GM18870 (cell line): ENCODE data around the gene CDH22.

ENCODE experiments used
- ATAC-seq: cut with Tn5 transposase; IDR thresholded peaks from one replicate; pipeline ENCODE4 v1.9.1; 2021; ENCODE audit warnings: moderate library complexity; ENCODE audit not compliant: unreplicated experiment

CDH22 gene

GRCh38 chr20:46324960-46325703, 16.8 kb upstream of the CDH22 start:
- ATAC-seq: no peak

GRCh38 chr20:46324379-46324778, 16.1 kb upstream of the CDH22 start:
- ATAC-seq: no peak

GRCh38 chr20:46323557-46323956, 15.3 kb upstream of the CDH22 start:
- no peak for ATAC-seq

GRCh38 chr20:46322641-46323040, 14.3 kb upstream of the CDH22 start:
- no peak for ATAC-seq

GRCh38 chr20:46317685-46318177, 9.4 kb upstream of the CDH22 start:
- no peak for ATAC-seq

- no peak for ATAC-seq
Observed at GRCh38 chr20:46316984-46317684, 8.8 kb upstream of the CDH22 start.

- ATAC-seq: no peak
Observed at GRCh38 chr20:46315311-46315710, 7.0 kb upstream of the CDH22 start.

GRCh38 chr20:46312945-46313861, 4.9 kb upstream of the CDH22 start:
- no peak for ATAC-seq

- no peak for ATAC-seq
Observed at GRCh38 chr20:46312075-46312944, 4.0 kb upstream of the CDH22 start.

GRCh38 chr20:46311719-46312074, 3.4 kb upstream of the CDH22 start:
- no peak for ATAC-seq

- ATAC-seq: no peak
Observed at GRCh38 chr20:46311039-46311650, 2.8 kb upstream of the CDH22 start.

GRCh38 chr20:46309945-46310344, 1.6 kb upstream of the CDH22 start:
- ATAC-seq: no peak

GRCh38 chr20:46307999-46308257, 370 bp downstream of the CDH22 start:
- no peak for ATAC-seq

GRCh38 chr20:46307139-46307998, 929 bp downstream of the CDH22 start:
- no peak for ATAC-seq

GRCh38 chr20:46306743-46307138, 1.6 kb downstream of the CDH22 start:
- ATAC-seq: no peak

- no peak for ATAC-seq
Observed at GRCh38 chr20:46305973-46306360, 2.3 kb downstream of the CDH22 start.

GRCh38 chr20:46305331-46305972, 2.8 kb downstream of the CDH22 start:
- no peak for ATAC-seq

GRCh38 chr20:46304852-46305251, 3.4 kb downstream of the CDH22 start:
- ATAC-seq: no peak

- no peak for ATAC-seq
Observed at GRCh38 chr20:46304361-46304760, 3.9 kb downstream of the CDH22 start.
